Heart right ventricle (tissue), 16 donors: Measurements from ENCODE around the gene CPAMD8. TPM values are rescaled to one million over a fixed set of nuclear protein-coding genes. Genes with fewer than 3 reads are reported as not detected.

Experiments used
- ATAC-seq, 8 donors: fragments of 200-7000 bp; cut with Tn5 transposase; one replicate each; pipeline ENCODE4 v1.9.1; 2020; ENCODE audit warnings: mild to moderate bottlenecking in 8 of 8, moderate library complexity in 8 of 8, moderate number of reproducible peaks in 1 of 8
- DNase-seq, 2 donors: peaks; one replicate each; pipeline ENCODE4 v3.0.0-alpha.2; 2020
- H3K27ac ChIP-seq, 10 donors: fragments of 200-600 bp; sonication (generic) in 2 of 10; one replicate each; pipeline versions ENCODE4 v1.5.0 to v1.8.0; 2020 to 2022; ENCODE audit warnings: mild to moderate bottlenecking in 3 of 10
- H3K27me3 ChIP-seq, 7 donors: fragments of 200-600 bp; one replicate each; pipeline ENCODE4 v1.8.0; 2021 to 2022; ENCODE audit warnings: mild to moderate bottlenecking in 2 of 7
- H3K36me3 ChIP-seq, 9 donors: fragments of 200-600 bp; sonication (generic) in 1 of 9; one replicate each; pipeline versions ENCODE4 v1.5.0 to v1.8.0; 2020 to 2022; ENCODE audit warnings: mild to moderate bottlenecking in 2 of 9
- H3K4me1 ChIP-seq, 9 donors: fragments of 200-600 bp; sonication (generic) in 1 of 9; one replicate each; pipeline versions ENCODE4 v1.5.0 to v1.8.0; 2020 to 2022; ENCODE audit warnings: mild to moderate bottlenecking in 4 of 9
- H3K4me3 ChIP-seq, 10 donors: fragments of 200-600 bp; sonication (generic) in 2 of 10; one replicate each; pipeline versions ENCODE4 v1.5.0 to v1.8.0; 2020 to 2022; ENCODE audit warnings: mild to moderate bottlenecking in 7 of 10, moderate library complexity in 2 of 10
- H3K9me3 ChIP-seq, 11 donors: fragments of 200-600 bp in 10 of 11; sonication (generic) in 2 of 11; one replicate each; pipeline versions ENCODE4 v1.5.0 to v1.8.0; 2013 to 2022; ENCODE audit warnings: mild to moderate bottlenecking in 2 of 11, control low read depth in 1 of 11, moderate library complexity in 1 of 11
- WGBS, 2 donors: extraction: QIAGEN DNeasy Blood & Tissue Kit; methylation state at CpG; one replicate each; pipeline ENCODE4 v1.1.7; 2013; ENCODE audit warnings: inconsistent platforms in 1 of 2; 5-methylcytosine and 5-hydroxymethylcytosine counted together
- intact Hi-C, 10 donors: fragments of 100-400 bp; cut with DNase I; formaldehyde crosslinking; loops; one replicate each; pipeline versions ENCODE4 v1.11.1 to v1.14.2; 2022
- polyA plus RNA-seq, 2 donors: library from polyadenylated mRNA; stranded (reverse); fragments of 200-250 nt; gene quantifications; one replicate each; pipeline ENCODE4 v1.2.3, GENCODE V29; 2013
- total RNA-seq, 10 donors: library from RNA; stranded (reverse); fragmentation: NEBNext Ultra II Directional in 3 of 10; extraction: Animal tissue kit (Norgen Biotek cat#: 25700) in 3 of 10; gene quantifications; one replicate each; pipeline versions ENCODE4 v1.2.1 to v1.2.4, GENCODE V29; 2021 to 2023
- TF ChIP-seq, protein P1 (sequence below), 9 donors: fragments of 200-600 bp; sonication (generic) in 2 of 9; IDR thresholded peaks; one replicate each; pipeline versions ENCODE4 v1.5.0 to v1.8.0; 2021 to 2022; ENCODE audit warnings: antibody characterized with exemption in 9 of 9, mild to moderate bottlenecking in 5 of 9, moderate library complexity in 1 of 9
- donor health status: Arrhythmogenic right ventricular cardiomyopathy.
- donor health status: ischemic (EF 13 %, LVEDD 7.1; RV severe dilation, severe dysfunction).
- donor health status: healthy with polysubstance abuse.
- donor health status: DM: no; HTN: yes; CAD: no.
- donor health status: DM: no; HTN: no; CAD: no.
- donor health status: ischemic (EF 25% LVEDD 6.9; RV normal size, moderate dysfunction).
- donor health status: ischemic (EF 25% LVEDD 5.7; RV mildly dilated, moderate dysfunction).
- donor health status: healthy.
- donor health status: DM: yes; HTN: yes; CAD: no.
- donor health status: Ischemic cardiomyopathy.
- donor health status: ischemic (EF 35%, LVEDD 5.7; RV mildly dilated, moderate dysfunction).
- donor health status: nonischemic (EF 11% LVEDD 7.7; RV severe dilation, severe dysfunction).
- donor health status: DM: yes; HTN: yes; CAD: no.
- donor health status: PGD.
- donor health status: ischemic (EF 29% LVEDD 5.4; RV normal size, mild dysfunction).
- donor health status: nonischemic (EF 23%, LVEDD 6.1; RV moderate dilation, normal function).

Gene CPAMD8
- total and polyA plus RNA-seq, 12 donors, result 4.8 to 77.9 (median 10.9) TPM

DNA sequence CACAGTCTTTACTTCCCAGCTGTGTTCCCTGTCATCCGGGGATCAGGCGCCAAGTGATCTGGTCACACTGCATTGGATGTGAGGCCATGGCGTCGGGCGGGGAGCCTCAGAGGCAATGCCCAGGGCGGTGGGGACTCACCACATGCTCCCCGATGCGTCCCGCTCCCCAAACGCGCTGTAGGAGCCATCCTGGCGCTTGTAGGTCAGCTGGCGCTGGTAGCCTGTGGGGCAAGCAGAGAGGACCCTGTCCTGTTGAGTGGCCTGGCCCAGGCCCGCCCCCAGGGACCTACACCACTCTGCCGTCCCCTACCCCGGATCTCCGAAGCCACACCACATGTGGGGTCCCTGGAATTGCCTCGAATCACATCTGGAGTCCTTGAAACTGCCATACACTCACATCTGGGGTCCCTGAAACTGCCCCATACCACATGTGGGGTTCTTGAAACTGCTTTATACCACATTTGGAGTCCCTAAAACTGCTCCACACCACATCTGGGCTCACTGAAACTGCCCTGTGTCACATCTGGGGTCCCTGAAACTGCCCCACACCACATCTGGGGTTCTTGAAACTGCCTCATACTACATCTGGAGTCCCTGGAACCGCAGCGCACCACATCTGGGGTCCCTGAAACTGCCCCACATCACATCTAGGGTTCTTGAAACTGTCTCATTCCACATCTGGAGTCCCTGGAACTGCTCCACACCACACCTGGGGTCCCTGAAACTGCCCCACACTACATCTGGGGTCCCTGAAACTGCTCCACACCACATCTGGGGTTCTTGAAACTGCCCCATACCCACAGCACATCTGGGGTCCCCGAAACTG lies 104.6 kb downstream of the CPAMD8 start:
- ATAC-seq (no peak), DNase-seq (no peak)
- Histone ChIP-seq H3K36me3 (peaks cover 0 to 9% (median 0%) of the 10 kb centered on the region in 9 donors), H3K4me1 (no peaks in the 10 kb centered on the region), H3K4me3 (no peak overlapping the region), H3K27me3 (no peaks in the 10 kb centered on the region), H3K27ac (no peak overlapping the region), H3K9me3 (peaks cover 0 to 34% (median 8%) of the 10 kb centered on the region in 11 donors)
- intact Hi-C loops, result no loop called here
- TF ChIP-seq, protein P1, sequence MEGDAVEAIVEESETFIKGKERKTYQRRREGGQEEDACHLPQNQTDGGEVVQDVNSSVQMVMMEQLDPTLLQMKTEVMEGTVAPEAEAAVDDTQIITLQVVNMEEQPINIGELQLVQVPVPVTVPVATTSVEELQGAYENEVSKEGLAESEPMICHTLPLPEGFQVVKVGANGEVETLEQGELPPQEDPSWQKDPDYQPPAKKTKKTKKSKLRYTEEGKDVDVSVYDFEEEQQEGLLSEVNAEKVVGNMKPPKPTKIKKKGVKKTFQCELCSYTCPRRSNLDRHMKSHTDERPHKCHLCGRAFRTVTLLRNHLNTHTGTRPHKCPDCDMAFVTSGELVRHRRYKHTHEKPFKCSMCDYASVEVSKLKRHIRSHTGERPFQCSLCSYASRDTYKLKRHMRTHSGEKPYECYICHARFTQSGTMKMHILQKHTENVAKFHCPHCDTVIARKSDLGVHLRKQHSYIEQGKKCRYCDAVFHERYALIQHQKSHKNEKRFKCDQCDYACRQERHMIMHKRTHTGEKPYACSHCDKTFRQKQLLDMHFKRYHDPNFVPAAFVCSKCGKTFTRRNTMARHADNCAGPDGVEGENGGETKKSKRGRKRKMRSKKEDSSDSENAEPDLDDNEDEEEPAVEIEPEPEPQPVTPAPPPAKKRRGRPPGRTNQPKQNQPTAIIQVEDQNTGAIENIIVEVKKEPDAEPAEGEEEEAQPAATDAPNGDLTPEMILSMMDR (IDR thresholded peaks at IDR 0.05), result no peak
- WGBS, 2 donors, result 92% methylated on average over 21 of the region's 21 CpGs

DNA sequence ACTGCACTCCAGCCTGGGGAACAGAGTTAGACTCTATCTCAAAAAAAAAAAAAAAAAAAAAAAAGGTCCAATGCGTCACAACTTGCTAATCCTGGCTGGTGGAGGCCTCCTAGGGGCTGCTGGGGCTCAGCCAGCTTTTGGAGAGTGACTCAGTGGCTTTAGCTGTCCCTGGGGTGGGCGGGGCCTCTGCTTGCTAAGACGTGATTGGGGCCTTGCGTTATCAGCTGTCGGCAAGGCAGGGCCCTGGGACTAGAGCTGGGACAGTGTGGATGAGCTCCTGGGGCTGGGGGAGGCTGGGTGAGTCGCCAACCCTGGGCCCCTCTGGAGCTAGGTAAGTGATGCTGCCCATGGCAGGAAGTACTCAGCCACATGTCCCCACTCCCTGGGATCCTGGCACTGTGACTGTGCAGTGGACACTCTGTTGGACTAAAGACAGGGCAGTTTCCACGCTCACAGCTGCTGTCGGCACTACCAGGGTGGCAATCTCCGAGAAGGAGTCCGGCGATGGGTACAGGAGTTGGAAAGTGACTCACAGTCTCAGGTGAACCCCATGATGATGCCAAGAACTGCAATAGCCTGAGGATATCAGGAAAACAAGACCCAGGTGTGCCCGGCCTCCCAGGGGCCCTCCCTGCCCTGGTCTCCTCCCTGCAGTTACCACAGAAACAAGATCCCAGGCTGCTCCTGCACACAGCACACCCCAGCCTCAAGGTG lies 105.6 kb downstream of the CPAMD8 start:
- Histone ChIP-seq H3K4me1 (no peaks in the 10 kb centered on the region), H3K4me3 (no peak overlapping the region), H3K27ac (no peak overlapping the region), H3K9me3 (peaks cover 0 to 27% (median 8%) of the 10 kb centered on the region in 11 donors), H3K36me3 (peaks cover 0 to 9% (median 0%) of the 10 kb centered on the region in 9 donors), H3K27me3 (no peaks in the 10 kb centered on the region)
- TF ChIP-seq, protein P1 (IDR thresholded peaks at IDR 0.05), result no peak
- ATAC-seq (peak in 1 of 8 donors; percentile 22), DNase-seq (no peak)
- WGBS, 2 donors, result 60 to 68% methylated on average over 12 of the region's 12 CpGs
- intact Hi-C loops, result no loop called here

DNA sequence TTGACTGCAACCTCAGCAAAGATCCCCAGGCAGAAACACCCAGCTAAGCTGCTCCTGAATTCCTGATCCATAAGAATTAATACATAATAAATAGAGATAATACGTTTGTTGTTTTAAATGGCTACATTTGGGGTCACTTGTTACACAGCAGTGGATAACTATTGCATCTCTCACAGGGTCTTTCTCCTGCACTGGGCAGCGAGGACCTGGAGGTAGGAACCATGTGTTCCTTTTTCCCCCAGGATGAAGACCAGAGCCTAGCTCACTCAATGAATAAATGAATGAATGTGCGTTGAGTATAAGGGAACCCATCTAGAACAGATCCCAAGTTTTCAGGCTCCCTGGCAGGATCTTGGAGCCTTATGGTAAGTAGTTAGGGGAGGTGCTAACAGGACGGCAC lies 107.1 kb downstream of the CPAMD8 start:
- intact Hi-C loops, result loop anchor here in 1 of 10 donors (10.0 kb wide), 1 partner anchor 115 kb away; no protein-coding TSS in a partner anchor
- ATAC-seq (no peak), DNase-seq (no peak)
- WGBS, 2 donors, result 77 to 79% methylated on average over 4 of the region's 4 CpGs
- H3K27ac ChIP-seq, result no peak overlapping the region
- H3K27me3 ChIP-seq, result no peaks in the 10 kb centered on the region
- peaks cover 0 to 9% (median 0%) of the 10 kb centered on the region in 9 donors for H3K36me3 ChIP-seq
- no peak overlapping the region for H3K4me3 ChIP-seq
- TF ChIP-seq, protein P1 (IDR thresholded peaks at IDR 0.05), result no peak
- peaks cover 0 to 30% (median 8%) of the 10 kb centered on the region in 11 donors for H3K9me3 ChIP-seq
- H3K4me1 ChIP-seq, result no peaks in the 10 kb centered on the region

DNA sequence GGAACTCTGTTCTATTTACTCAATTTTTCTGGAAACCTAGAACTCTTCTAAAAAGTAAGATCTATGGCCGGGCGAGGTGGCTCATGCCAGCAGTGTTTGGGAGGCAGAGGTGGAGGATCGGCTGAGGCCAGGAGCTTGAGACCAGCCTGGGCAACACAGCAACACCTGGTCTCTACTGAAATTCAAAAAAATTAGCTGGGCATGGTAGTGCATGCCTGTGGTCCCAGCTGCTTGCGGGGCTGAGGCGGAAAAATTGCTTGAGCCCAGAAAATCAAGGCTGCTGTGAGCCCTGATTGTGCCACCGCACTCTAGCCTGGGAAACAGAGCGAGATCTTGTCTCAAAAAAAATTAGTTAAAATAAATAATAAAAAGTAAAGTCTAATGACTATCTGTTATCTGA lies 109.2 kb downstream of the CPAMD8 start:
- H3K9me3 ChIP-seq, result peaks cover 0 to 51% (median 23%) of the 10 kb centered on the region in 11 donors
- H3K36me3 ChIP-seq, result peaks cover 0 to 15% (median 0%) of the 10 kb centered on the region in 9 donors
- no peak overlapping the region for H3K4me3 ChIP-seq
- H3K4me1 ChIP-seq, result no peaks in the 10 kb centered on the region
- no peak for ATAC-seq
- TF ChIP-seq, protein P1 (IDR thresholded peaks at IDR 0.05), result no peak
- intact Hi-C loops, result loop anchor here in 1 of 10 donors (10.0 kb wide), 1 partner anchor 117 kb away; no protein-coding TSS in a partner anchor
- no peaks in the 10 kb centered on the region for H3K27me3 ChIP-seq
- DNase-seq, result no peak
- WGBS, 2 donors, result 81 to 83% methylated on average over 7 of the region's 7 CpGs
- no peak overlapping the region for H3K27ac ChIP-seq
